ENCODE results near the gene BLVRA.
A peak's percentile ranks its signal among the peaks of the same experiment; 100 is the strongest.
"Not testable (repeated sequence)": the region's sequence is repeated elsewhere in the genome, so short reads cannot be mapped to it uniquely, and the experiment has no call there.

Gene BLVRA

GRCh38 chr7:43769281-43769680, 10.8 kb downstream of the BLVRA start:
- no peak for DNase-seq (ENCODE audit: low spot score)

DNA sequence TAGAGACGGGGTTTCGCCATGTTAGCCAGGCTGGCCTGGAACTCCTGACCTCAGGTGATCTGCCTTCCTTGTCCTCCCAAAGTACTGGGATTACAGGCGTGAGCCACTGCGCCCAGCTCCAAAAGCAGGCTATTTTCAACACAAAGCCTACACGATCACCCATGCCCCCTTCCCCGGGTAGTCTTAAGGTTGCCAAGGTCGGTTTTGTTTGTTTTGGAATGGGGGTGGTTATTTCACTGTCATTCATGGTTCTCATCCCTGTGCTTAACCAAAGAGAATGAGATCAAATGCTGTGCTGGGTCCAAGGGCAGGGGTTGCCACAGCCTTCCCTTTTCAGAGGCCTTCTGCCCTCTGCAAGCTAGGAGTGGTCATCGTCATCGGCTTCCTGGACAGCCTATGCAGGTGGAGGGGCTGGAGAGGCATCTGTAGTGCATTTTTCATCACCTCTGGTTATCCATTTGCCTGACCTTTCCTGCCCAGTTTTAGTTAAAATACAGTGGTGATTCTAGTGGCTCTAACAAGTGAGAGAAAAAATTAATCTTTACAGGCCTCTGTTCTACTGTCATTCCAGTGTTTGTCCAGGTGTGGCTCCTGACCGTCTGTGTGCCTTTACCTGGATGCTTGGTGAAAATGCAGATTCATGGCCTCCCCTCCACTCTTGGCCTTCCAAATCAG, 11.4 kb downstream of the BLVRA start:
- no peak for DNase-seq (ENCODE audit: low spot score)

DNA sequence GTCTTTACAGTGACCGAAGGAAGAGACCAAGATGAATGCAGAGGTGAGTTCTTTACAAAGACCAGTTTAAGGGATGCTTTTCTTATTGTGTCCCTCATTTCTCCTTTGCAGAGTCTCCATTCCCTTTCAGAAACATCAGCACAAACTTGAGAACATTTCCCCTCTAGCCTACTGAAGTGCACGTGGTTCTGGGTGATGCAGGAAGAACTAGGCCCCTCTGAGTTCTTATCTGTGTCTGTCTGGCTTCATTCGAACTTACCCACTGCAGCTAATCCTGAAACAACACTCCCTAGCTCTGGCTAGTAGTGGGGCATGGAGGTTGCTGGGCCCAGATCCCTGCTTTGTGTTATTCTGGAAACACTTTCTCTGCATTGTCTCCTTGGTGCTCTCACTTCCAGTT, 12.6 kb downstream of the BLVRA start:
- DNase-seq (ENCODE audit: low spot score): no peak

GRCh38 chr7:43771573-43771972, 13.1 kb downstream of the BLVRA start:
- no peak for DNase-seq (ENCODE audit: low spot score)

GRCh38 chr7:43773268-43773667, 14.8 kb downstream of the BLVRA start:
- DNase-seq (ENCODE audit: low spot score): not testable (repeated sequence)

DNA sequence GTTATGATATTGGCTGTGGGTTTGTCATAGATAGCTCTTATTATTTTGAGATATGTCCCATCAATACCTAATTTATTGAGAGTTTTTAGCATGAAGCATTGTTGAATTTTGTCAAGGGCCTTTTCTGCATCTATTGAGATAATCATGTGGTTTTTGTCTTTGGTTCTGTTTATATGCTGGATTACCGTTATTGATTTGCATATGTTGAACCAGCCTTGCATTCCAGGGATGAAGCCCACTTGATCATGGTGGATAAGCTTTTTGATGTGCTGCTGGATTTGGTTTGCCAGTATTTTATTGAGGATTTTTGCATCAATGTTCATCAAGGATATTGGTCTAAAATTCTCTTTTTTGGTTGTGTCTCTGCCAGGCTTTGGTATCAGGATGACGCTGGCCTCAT, 16.8 kb downstream of the BLVRA start:
- not testable (repeated sequence) for DNase-seq (ENCODE audit: low spot score)

GRCh38 chr7:43778293-43779044, 20.0 kb downstream of the BLVRA start:
- not testable (repeated sequence) for DNase-seq (ENCODE audit: low spot score)

GRCh38 chr7:43779045-43779812, 20.7 kb downstream of the BLVRA start:
- DNase-seq (ENCODE audit: low spot score): no peak

- peak; percentile 74 for DNase-seq (ENCODE audit: low spot score)
These were observed 23.5 kb downstream of the BLVRA start for GRCh38 chr7:43781726-43782607.

DNA sequence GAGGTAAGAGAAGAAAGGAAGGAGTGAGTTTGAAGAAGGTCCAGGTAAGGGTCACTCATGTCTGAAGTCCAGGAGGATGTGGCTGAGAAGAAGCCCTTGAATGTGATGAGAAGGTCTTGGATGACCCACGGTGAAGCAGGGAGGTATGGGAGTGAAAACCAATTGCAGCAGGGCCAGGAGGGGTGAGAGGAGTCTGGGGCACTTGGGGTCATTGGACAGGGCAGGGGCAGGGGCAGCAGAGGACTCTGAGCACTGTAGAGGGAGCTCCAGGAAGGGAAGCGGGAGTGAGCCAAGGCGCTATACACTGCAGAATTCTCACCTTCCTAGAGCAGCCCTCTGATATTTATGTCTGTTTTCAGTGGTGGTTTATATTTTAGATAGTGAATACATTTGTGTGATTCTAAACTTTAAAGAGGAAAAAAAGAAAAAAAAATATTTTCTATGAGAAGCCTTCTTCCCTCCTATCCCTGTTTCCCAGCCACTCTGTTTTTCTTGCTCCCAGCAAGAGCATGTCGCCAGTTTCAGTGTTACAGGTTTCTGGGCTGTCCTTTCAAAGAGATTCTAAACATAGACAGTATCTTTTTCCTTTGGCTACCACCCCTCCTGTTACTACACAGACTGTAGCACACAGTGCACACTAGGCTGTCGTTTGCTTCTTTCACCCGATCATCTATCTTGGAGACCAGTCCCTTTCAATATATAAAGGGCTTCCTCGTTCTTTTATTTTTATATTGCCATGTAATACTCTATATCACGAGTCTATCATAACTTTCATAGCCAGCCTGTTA, 24.5 kb downstream of the BLVRA start:
- DNase-seq (ENCODE audit: low spot score): no peak

DNA sequence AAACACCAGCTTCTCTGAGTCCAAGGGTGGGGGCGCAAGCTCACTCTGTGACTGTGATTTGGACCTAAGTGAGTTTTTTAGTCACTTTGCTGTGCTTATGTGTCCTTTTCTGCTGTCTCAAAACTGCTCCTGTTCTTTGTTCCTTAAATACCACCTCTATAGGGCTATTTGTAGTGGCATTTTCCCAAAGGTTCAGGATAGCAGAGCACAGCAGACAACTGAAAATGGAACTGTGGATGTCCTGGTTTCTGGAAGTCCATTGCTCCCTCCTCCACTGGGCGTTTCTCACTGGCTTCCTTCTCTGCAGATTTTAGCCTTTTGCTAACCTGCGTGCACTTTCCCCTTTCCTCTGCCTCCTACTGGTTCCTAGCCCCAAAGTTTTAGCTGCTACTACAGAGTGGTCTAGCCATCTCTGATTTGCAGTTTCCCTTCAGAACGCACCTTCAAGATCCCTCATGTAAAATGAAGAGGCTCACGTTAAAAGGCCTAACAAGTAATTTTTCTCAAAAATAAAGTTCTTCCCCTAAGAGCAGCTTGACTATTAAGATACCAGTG, 25.6 kb downstream of the BLVRA start:
- DNase-seq (ENCODE audit: low spot score): no peak

DNA sequence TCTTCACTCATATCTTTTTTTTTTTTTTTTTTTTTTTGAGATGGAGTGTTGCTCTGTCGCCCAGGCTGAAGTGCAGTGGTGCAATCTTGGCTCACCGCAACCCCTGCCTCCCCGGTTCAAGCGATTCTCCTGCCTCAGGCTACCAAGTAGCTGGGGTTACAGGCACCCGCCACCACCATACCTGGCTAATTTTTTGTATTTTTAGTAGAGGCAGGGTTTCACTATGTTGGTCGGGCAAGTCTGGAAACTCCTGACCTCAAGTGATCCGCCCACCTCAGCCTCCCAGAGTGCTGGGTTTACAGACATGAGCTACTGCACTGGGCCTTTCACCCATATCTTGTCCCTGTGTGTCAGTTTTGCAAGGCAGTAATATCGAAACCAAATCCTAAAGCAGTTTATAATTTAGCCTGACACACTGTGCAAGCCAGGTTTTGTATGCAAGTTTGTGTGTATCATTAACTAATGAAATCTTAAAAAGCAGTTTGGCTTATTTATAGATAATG, 26.2 kb downstream of the BLVRA start:
- not testable (repeated sequence) for DNase-seq (ENCODE audit: low spot score)

DNA sequence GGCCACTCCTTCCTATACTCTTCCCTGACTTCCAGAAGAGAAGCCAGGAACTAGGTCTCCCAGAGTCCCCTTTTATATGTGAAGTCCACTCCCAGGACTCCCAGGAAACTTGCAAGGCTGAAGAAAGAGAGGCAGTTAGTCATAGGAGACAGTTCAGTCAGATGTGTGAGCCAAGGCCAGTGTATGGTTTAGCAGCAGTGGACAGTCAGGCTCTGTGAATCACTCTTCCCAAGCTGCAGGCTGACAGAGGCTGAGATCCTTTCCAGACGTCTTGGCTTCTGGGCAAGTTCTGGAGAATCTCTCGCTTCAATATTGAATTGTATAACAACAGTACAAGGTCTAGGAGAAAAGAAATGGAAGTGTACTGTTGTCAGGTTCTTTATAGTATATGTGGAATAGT, 26.9 kb downstream of the BLVRA start:
- peak; percentile 88 for DNase-seq (ENCODE audit: low spot score)

DNA sequence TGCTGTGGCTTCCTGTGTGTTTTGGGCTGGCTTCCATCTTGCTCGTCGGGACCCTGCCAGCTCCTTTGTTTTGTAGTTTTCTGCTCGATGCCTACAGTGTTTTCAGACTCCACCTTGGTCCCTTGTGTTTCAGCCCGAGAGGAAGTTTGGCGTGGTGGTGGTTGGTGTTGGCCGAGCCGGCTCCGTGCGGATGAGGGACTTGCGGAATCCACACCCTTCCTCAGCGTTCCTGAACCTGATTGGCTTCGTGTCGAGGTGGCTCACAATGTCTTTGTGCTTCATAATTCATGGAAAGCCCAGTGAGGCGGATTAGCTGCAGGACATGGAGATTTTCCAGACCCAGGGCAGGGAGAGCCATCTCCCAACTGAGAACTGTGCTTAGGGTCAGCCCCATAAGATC, 29.3 kb downstream of the BLVRA start:
- no peak for DNase-seq (ENCODE audit: low spot score)

GRCh38 chr7:43790006-43790405, 31.5 kb downstream of the BLVRA start:
- DNase-seq (ENCODE audit: low spot score): no peak

DNA sequence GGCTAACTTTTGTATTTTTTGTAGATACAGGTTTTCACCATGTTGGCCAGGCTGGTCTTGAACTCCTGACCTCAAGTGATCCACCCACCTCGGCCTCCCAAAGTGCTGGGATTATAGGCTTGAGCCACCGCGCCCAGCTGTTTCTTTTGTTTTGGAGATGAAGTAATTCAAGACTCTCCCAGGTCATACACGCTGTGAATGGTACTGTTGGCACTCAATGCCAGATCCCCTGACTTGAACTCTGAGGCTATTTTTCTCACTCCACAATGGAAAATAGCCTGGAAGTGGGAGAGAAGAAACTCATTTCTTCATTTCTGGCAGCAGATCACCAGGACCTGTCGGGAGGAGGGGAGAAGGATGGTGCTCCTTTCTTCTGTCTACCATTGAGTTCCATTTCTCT, 32.4 kb downstream of the BLVRA start:
- DNase-seq (ENCODE audit: low spot score): no peak

GRCh38 chr7:43791665-43792064, 33.2 kb downstream of the BLVRA start:
- no peak for DNase-seq (ENCODE audit: low spot score)

DNA sequence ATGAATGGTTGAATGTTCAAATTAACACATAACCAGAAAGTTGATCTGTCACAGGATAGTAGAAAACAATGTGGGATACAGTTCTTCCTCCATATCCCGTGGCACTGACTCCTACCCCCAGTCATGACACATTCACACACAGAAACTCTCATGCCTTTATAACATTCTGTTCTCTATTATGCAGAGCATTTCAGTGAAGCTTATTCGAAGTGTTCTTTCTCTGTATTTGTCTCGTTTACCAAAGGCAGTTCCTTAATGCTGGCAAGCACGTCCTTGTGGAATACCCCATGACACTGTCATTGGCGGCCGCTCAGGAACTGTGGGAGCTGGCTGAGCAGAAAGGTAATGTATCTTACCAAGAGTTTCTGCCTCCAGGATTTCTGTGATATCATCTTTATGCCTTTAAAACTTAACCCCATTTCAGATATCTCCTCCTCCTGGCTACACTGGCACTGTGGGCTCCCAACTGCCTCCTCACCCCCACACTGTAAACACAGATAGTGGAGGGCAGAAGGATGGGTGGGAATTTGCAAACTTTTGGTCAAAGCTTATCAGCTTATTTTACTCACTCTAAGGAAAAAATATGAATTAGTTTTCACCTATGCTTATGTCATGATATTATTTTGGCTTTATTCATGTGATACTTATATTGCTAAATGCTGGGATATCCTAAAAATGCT, 34.1 kb downstream of the BLVRA start:
- DNase-seq (ENCODE audit: low spot score): no peak

DNA sequence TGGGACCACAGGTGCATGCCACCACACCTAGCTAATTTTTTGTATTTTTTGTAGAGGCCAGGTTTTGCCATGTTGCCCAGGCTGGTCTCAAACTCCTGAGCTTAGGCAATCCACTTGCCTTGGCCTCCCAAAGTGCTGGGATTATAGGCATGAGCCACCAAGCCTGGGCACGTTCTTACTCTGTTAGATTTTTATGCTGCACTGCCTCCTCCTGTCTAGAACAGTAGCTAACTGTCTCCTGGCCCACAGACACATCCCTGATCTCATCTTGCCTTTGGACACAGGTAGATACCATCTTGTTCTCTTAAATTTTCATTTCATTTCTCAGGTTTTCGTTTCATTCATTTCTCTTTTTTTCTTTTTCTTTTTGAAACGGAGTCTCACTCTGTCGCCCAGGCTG, 41.1 kb downstream of the BLVRA start:
- no peak for DNase-seq (ENCODE audit: low spot score)

- DNase-seq (ENCODE audit: low spot score): no peak
These were observed 45.4 kb downstream of the BLVRA start for GRCh38 chr7:43803865-43804264.

Measured in GM03348 (cell line).